HepG2 (cell line): ENCODE data around the gene CLEC16A. TPM values are rescaled to one million over a fixed set of nuclear protein-coding genes. Genes with fewer than 3 reads are reported as not detected.

Experiments
- HNRNPUL1 ChIP-seq: fragments of 200-400 bp; formaldehyde crosslinking; IDR thresholded peaks from 2 replicates; pipeline ENCODE4 v1.6.1; 2017; ENCODE audit warnings: low read depth, mild to moderate bottlenecking, low read length, moderate library complexity
- KAT8 ChIP-seq: IDR thresholded peaks from 2 replicates; pipeline ENCODE4 v1.6.1; 2016; ENCODE audit warnings: missing genetic modification reagents, missing compliant biosample characterization
- MLLT10 ChIP-seq: sonication (generic); formaldehyde crosslinking; IDR thresholded peaks from 2 replicates; pipeline ENCODE4 v1.4.0; 2020; ENCODE audit warnings: missing genetic modification reagents
- NFYC ChIP-seq: IDR thresholded peaks from 2 replicates; pipeline ENCODE4 v1.6.1; 2016; ENCODE audit warnings: missing genetic modification reagents, missing compliant biosample characterization
- PPARG ChIP-seq: conservative IDR thresholded peaks from 2 replicates; pipeline ENCODE4 v1.6.1; 2016; ENCODE audit warnings: missing biosample characterization, missing genetic modification reagents
- TEAD3 ChIP-seq: optimal IDR thresholded peaks from 2 replicates; pipeline ENCODE3; 2016; ENCODE audit warnings: borderline replicate concordance
- TFAP4 ChIP-seq: sonication (generic); IDR thresholded peaks from 2 replicates; pipeline ENCODE4 v1.6.1; 2016; ENCODE audit warnings: low read depth, borderline replicate concordance
- ZBTB20 ChIP-seq: sonication (generic); formaldehyde crosslinking; IDR thresholded peaks from 2 replicates; pipeline ENCODE4 v1.8.1; 2023; ENCODE audit warnings: missing genetic modification reagents, low read depth, mild to moderate bottlenecking, borderline replicate concordance
- ZNF264 ChIP-seq: sonication (generic); formaldehyde crosslinking; IDR thresholded peaks from 2 replicates; pipeline ENCODE4 v1.4.0; 2020; ENCODE audit warnings: missing genetic modification reagents
- ZNF512 ChIP-seq: sonication (generic); formaldehyde crosslinking; IDR thresholded peaks from 2 replicates; pipeline ENCODE4 v1.4.0; 2020; ENCODE audit warnings: mild to moderate bottlenecking, missing genetic modification reagents
- ZNF644 ChIP-seq: IDR thresholded peaks from 2 replicates; pipeline ENCODE4 v1.6.1; 2016; ENCODE audit warnings: low read depth
- ZNF660 ChIP-seq: sonication (generic); formaldehyde crosslinking; IDR thresholded peaks from 2 replicates; pipeline ENCODE4 v1.5.1; 2020; ENCODE audit warnings: mild to moderate bottlenecking, low read depth, missing genetic modification reagents, borderline replicate concordance
- ZNF687 ChIP-seq: sonication (generic); formaldehyde crosslinking; IDR thresholded peaks from 2 replicates; pipeline ENCODE4 v1.5.1; 2020; ENCODE audit warnings: mild to moderate bottlenecking, missing genetic modification reagents, moderate library complexity
- ZNF766 ChIP-seq: sonication (generic); formaldehyde crosslinking; IDR thresholded peaks from 2 replicates; pipeline ENCODE4 v1.5.0; 2020; ENCODE audit warnings: missing genetic modification reagents, borderline replicate concordance
- ZNF775 ChIP-seq: sonication (generic); formaldehyde crosslinking; IDR thresholded peaks from 2 replicates; pipeline ENCODE4 v1.4.0; 2020; ENCODE audit warnings: missing genetic modification reagents, mild to moderate bottlenecking, moderate library complexity, borderline replicate concordance
- ZSCAN9 ChIP-seq: IDR thresholded peaks from 2 replicates; pipeline ENCODE4 v1.6.1; 2016; ENCODE audit warnings: borderline replicate concordance
- polyA plus RNA-seq, 8 experiments: library from polyadenylated mRNA; depleted of rRNA in 3 of 8; stranded (reverse) in 7 of 8; unstranded in 1 of 8; fragments of >200 nt; fragmentation: Illumina TruSeq in 4 of 8; extraction: Trizol in 4 of 8; gene quantifications; 2 replicates each; pipeline versions ENCODE4 v1.2.1 to v1.2.3, GENCODE V29; 2011 to 2016; ENCODE audit warnings: low read depth in 4 of 8, missing spikeins in 1 of 8, mixed read lengths in 1 of 8; ENCODE audit not compliant: insufficient read depth in 1 of 8
- total RNA-seq, 5 experiments: library from RNA; depleted of rRNA; stranded (reverse); fragments of >200 nt; fragmentation: Illumina TruSeq; extraction: Trizol; gene quantifications; 2 replicates each; pipeline ENCODE4 v1.2.3, GENCODE V29; 2016; ENCODE audit warnings: low read depth in 1 of 5
- TF ChIP-seq, protein P1 (sequence below): sonication (generic); formaldehyde crosslinking; IDR thresholded peaks from 2 replicates; pipeline ENCODE4 v1.4.0; 2020; ENCODE audit warnings: missing genetic modification reagents
- TF ChIP-seq, protein P2 (sequence below): sonication (generic); formaldehyde crosslinking; conservative IDR thresholded peaks from 2 replicates; pipeline ENCODE4 v1.4.0; 2020; ENCODE audit warnings: missing genetic modification reagents
- TF ChIP-seq, protein P3 (sequence below): sonication (generic); formaldehyde crosslinking; IDR thresholded peaks from 2 replicates; pipeline ENCODE4 v1.4.0; 2020; ENCODE audit warnings: missing genetic modification reagents, mild to moderate bottlenecking, borderline replicate concordance

Gene CLEC16A
- total and polyA plus RNA-seq, 2 of the 13 experiments (the other 11 are each of a cell fraction or from before 2014, with no cell fraction given): 8.5 to 10.3 TPM

- TF ChIP-seq, protein P1, sequence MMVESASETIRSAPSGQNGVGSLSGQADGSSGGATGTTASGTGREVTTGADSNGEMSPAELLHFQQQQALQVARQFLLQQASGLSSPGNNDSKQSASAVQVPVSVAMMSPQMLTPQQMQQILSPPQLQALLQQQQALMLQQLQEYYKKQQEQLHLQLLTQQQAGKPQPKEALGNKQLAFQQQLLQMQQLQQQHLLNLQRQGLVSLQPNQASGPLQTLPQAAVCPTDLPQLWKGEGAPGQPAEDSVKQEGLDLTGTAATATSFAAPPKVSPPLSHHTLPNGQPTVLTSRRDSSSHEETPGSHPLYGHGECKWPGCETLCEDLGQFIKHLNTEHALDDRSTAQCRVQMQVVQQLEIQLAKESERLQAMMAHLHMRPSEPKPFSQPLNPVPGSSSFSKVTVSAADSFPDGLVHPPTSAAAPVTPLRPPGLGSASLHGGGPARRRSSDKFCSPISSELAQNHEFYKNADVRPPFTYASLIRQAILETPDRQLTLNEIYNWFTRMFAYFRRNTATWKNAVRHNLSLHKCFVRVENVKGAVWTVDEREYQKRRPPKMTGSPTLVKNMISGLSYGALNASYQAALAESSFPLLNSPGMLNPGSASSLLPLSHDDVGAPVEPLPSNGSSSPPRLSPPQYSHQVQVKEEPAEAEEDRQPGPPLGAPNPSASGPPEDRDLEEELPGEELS (CRISPR knock-in tag): 0 out of 2 replicates have a peak, but pooled peaks have one; percentile 23
- no peak for TF ChIP-seq MLLT10
- TF ChIP-seq ZNF766: no peak
- TF ChIP-seq, protein P2, sequence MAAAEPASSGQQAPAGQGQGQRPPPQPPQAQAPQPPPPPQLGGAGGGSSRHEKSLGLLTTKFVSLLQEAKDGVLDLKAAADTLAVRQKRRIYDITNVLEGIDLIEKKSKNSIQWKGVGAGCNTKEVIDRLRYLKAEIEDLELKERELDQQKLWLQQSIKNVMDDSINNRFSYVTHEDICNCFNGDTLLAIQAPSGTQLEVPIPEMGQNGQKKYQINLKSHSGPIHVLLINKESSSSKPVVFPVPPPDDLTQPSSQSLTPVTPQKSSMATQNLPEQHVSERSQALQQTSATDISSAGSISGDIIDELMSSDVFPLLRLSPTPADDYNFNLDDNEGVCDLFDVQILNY (CRISPR knock-in tag): no peak
- no peak for TF ChIP-seq ZSCAN9 (CRISPR knock-in tag)
- TF ChIP-seq HNRNPUL1: no peak
- TF ChIP-seq KAT8 (CRISPR knock-in tag): no peak
- TF ChIP-seq ZBTB20 (CRISPR knock-in tag): no peak
- TF ChIP-seq PPARG (CRISPR knock-in tag): 0 out of 2 replicates have a peak, but pooled peaks have one; percentile 54
- TF ChIP-seq ZNF687 (CRISPR knock-in tag): no peak
- TF ChIP-seq ZNF660: no peak
- TF ChIP-seq TFAP4: peak; percentile 20; the same call in 1 of the 2 replicates
- no peak for TF ChIP-seq ZNF512 (CRISPR knock-in tag)
- no peak for TF ChIP-seq ZNF644 (CRISPR knock-in tag)
- TF ChIP-seq ZNF264 (CRISPR knock-in tag): peak; percentile 69; the same call in 1 of the 2 replicates
- TF ChIP-seq, protein P3, sequence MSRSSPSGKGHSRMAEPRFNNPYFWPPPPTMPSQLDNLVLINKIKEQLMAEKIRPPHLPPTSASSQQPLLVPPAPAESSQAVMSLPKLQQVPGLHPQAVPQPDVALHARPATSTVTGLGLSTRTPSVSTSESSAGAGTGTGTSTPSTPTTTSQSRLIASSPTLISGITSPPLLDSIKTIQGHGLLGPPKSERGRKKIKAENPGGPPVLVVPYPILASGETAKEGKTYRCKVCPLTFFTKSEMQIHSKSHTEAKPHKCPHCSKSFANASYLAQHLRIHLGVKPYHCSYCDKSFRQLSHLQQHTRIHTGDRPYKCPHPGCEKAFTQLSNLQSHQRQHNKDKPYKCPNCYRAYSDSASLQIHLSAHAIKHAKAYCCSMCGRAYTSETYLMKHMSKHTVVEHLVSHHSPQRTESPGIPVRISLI (CRISPR knock-in tag): no peak
- no peak for TF ChIP-seq ZNF775 (CRISPR knock-in tag)
- no peak for TF ChIP-seq NFYC (CRISPR knock-in tag)
- TF ChIP-seq TEAD3 (CRISPR knock-in tag): peak; percentile 63
Observed at GRCh38 chr16:11152677-11153331, 208.4 kb downstream of the CLEC16A start (continued).
